Activated T-helper 9 cell treated with anti-CD3 and anti-CD28 coated beads, Interleukin-2, amount 50 U/mL, for 16 hours (primary cell): ENCODE measurements around the gene ARMC9.

Experiments
- DNase-seq: peaks from one replicate; pipeline ENCODE4 v3.0.0-alpha.2; 2020; ENCODE audit warnings: low read depth

Gene ARMC9

GRCh38 chr2:231204146-231204545 lies 5.7 kb downstream of the ARMC9 start:
- DNase-seq = no peak

GRCh38 chr2:231204581-231204980 lies 6.2 kb downstream of the ARMC9 start:
- no peak for DNase-seq

DNA sequence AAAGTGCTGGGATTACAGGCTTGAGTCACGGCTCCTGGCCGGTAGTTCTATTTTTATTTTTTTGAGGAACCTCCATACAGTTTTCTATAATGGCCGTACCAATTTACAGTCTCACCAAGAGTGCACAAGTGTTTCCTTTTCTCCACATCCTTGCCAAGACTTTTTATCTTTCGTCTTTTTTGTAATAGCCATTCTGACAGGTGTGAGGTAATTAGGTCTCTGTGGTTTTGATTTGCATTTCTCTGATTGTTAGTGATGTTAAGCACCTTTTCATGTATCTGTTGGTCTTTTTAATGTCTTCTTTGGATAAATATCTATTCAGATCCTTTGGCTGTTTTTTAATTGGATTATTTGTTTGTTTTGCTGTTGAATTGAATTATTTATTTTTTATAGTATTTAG lies 9.3 kb downstream of the ARMC9 start:
- DNase-seq = no peak

DNA sequence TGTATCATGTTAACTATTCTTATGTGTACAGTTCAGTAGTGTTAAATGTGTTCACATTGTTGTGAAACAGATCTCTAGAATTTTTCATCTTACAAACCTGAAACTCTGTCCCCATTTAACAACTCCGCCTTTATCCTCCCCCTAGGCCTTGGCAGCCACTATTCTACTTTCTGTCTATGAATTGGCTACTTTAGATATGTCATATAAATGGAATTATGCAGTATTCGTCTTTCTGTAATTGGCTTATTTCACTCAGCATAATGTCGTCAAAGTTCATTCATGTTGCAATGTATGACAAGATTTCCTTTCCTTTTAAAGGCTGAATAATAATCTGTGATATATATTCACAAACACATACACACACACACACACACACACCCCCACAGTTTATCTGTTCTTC lies 12.4 kb downstream of the ARMC9 start:
- no peak for DNase-seq

GRCh38 chr2:231211486-231211885 lies 13.1 kb downstream of the ARMC9 start:
- no peak for DNase-seq

DNA sequence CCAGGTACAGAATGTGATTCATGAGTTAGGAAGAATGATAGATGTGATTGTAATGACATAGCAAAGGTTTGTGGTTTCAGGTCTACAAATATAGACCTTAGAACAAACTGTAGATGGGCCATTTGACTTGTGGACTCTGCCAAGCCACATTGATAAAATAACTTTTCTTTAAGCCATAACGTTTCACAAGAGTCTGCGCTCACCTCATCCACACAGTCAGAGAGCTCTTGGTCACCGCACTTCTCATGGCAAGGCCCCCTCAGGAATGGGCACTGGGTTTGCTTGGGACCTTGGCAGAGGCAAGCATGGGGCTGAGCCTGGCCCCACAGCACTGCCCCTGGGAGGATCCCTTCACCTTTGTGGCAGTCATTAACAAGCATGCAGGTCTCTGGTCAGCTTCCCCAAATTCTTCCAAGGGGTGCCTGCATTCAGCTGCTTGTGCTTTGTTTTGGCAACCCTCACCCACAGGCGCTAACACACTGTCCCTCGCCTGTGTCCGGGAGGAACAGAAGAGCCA lies 14.0 kb downstream of the ARMC9 start:
- no peak for DNase-seq

- no peak for DNase-seq
Observed at GRCh38 chr2:231213931-231214642, 15.7 kb downstream of the ARMC9 start.

DNA sequence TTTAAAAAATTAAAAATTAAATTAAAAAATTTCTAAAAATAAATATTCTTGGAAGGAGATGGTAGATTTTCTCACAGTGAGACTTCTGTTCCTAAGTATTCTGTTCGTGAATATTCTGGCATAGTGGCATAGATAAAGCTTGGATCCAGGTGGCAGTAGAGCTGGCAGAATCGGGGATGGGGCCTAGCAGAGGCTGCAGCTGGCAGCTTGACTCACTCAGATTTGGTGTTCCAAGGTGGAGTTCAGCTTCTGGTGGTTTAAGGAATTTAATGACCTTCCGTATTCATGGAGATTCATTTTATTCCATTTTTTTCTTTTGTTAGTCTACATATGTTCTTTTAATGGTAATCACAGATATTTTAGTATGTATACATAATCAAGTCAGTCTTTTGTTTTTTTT lies 19.9 kb downstream of the ARMC9 start:
- DNase-seq = no peak

- no peak for DNase-seq
Observed at GRCh38 chr2:231219289-231219688, 20.9 kb downstream of the ARMC9 start.

DNA sequence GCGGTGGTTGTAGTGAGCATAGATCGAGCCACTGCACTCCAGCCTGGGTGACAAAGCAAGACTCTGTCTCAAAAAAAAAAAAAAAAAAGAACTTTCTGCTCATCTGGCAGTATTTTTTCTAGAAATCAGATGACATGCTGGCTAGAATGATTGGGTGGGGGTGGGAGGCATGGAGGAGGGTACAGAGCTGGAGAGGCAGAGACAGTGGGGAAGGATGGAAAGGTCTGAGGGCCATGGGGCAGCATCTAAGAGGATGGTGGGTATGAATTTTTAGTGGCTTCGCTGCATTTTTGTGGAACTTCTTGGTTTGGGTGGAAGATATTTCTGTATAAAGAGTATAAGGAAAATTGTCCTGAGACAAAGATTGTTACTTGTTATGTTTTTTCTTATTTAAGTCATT lies 23.3 kb downstream of the ARMC9 start:
- DNase-seq = no peak

GRCh38 chr2:231222318-231223000 lies 24.0 kb downstream of the ARMC9 start:
- no peak for DNase-seq

DNA sequence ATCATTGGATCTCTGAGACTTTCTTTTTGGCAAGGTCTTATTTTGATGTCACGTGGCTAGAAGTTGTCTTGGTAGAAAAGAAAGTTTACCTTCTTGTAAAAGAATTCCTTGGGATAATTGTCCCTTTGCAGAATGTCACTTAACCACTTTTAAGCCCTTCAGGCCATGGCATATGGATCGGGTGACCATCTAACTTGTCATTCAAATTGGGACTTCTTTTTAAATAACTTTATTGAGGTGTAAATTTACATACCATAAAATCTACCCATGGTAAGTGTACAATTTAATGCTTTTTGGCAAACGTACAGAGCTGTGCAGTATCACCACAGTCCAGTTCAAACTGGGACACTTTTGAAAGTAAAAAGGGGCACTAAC lies 24.6 kb downstream of the ARMC9 start:
- DNase-seq = no peak

DNA sequence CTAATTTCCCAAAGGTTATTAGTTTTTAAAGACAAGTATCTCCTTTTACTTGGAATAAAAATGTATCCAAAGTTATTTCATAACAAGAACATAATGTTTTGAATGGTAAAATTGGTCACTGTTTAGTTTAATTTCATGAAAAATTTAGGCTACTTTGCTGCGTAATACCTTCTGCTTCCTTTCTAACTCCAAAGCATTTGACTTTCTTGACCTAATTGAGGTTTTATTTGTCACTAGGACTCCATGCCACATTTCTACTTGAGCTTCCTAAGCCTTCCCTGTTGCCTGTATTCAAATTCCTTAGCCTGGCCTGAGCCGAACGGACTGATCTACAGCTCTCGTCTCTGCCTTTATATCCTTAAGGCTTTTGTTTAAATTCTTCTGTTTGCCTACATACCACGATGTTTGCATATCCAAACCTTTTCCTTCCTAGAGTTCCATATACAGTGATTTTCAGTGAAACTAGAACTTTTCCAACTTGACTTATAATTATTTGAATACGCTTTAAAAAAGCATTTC lies 25.1 kb downstream of the ARMC9 start:
- DNase-seq = no peak

DNA sequence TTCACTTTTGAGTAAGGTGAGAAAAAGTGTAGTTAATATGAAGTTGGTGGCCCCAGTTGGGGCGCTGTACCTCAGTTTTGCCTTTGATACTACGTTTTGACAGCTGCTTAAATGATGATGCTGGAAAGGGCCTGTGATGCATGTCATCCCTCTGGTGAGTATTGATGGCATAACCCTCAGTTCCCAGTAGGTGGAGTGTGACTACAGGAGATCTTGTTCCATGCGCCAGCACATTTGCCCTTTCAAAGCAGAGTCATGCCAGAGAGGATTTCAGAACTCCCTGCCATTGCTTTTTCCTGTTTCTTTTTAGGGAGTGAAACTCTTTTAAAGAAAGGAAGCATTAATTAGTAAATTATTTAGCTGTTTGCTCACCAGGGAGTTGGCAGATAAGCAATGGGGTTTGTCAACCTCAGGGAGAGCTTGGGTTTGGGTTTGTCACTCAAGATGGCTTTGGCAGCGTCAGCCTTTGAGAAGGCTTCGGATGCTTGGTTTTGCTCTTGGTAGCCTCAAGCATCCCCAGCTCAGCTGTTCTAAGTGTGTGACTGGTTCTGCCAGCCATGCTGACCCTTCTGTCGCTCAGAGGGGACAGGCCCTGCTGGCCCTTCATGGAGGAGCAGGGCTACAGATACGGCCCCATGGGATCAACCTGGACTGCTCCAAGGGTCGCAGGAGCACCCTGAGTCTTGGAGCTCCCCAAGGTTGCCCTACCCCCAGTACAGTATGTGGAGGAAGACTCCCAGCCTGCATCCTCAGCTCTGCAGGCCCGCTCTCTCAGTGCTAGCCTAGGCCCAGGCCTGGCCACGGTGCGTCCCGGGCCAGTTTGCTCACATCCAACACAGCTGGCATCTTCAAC lies 29.1 kb downstream of the ARMC9 start:
- DNase-seq = no peak

DNA sequence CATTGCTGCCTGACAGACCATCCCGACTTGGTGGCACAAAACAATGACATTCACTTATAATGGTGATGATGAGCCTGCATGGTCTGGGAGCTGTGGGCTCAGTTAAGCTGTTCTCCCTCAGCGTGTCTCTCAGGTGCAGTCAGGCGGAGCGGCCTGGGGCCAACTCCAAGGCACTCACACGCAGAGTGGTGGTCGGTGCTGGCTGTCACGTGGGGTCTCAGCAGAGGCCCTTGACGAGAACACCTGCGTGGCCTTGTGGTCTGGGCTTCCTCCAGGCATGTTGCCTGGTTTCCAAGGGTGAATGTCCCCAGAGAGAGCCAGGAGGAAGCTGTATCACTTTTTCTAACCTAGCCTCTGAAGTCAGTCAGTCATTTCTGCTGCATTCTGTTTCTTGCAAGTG lies 29.8 kb downstream of the ARMC9 start:
- no peak for DNase-seq

DNA sequence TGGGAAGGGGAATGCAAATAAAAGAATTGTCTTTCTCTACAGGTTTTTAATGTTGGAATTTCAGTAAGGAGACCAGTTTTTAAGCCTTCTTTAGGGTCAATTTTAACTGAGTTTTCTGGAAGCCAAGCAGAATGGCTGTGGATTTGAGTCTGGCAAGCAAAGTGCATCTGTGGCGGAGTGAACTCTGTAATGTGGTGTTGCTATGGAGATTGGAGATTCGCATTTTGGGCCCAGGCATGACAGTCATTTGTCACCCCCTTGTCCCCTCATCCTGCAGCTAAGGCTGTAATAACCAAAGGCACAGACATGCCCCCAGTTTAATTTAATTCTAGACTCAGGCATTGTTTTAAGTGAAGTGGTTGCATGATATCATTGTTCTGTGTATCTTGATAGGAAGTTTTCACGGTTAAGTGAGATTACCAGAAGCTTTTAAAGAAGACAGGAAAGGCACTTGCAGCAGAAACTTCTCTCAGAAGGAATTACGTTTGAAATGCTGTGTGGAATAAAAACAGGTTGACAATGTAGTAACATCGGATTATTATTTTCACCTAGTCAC lies 30.6 kb downstream of the ARMC9 start:
- no peak for DNase-seq

DNA sequence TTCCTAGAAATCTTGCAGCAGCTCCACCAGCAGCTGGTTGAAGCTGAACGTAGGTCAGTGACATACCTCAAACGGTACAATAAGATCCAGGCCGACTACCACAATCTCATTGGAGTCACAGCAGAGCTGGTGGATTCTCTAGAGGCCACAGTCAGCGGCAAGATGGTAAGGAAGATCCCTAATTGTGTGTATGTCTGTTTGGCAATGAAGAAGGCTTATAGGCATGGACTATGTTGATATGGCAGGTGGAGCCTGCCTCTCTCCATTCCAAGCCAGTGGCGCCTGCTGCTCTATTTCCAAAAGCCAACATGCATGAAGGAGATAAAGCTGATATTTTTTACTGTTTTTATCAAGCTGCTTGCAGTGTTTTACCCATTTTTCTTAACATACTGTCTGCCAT lies 36.8 kb downstream of the ARMC9 start:
- DNase-seq = no peak

DNA sequence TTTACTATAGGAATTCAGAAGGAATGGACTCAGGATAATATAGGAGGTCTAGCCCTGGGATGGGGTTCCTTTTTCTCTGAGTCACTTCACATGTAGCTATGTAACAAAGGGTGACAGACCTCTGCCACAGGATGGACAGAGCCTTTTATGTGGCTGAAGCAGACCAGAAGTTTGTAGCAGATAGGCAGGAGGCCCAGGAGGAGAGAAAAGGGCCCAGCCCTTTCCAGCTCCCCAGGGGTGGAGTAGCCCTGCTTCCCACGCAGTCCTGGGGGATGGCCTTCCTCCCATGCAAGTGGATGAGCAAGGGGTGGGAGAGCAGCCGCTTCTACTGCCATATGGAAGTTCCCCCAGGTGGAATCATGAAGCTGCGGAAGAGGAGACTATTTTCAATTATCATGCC lies 40.3 kb downstream of the ARMC9 start:
- no peak for DNase-seq

DNA sequence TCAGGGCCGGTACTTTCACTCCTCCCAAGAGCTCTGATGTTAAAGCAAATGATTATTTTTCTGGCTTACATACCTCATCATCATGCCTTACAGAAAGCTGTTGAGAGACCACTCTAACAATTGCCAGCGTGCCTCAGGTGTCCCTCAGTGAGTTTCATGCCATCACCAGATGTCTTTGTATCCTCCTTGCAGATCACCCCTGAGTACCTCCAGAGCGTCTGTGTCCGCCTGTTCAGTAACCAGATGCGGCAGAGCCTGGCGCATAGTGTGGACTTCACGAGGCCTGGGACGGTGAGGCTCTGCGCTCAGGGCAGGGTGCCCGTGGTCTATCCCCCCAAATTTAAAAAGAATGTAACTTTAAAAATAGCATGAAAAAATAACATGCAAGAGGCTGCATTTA lies 41.3 kb downstream of the ARMC9 start:
- no peak for DNase-seq

DNA sequence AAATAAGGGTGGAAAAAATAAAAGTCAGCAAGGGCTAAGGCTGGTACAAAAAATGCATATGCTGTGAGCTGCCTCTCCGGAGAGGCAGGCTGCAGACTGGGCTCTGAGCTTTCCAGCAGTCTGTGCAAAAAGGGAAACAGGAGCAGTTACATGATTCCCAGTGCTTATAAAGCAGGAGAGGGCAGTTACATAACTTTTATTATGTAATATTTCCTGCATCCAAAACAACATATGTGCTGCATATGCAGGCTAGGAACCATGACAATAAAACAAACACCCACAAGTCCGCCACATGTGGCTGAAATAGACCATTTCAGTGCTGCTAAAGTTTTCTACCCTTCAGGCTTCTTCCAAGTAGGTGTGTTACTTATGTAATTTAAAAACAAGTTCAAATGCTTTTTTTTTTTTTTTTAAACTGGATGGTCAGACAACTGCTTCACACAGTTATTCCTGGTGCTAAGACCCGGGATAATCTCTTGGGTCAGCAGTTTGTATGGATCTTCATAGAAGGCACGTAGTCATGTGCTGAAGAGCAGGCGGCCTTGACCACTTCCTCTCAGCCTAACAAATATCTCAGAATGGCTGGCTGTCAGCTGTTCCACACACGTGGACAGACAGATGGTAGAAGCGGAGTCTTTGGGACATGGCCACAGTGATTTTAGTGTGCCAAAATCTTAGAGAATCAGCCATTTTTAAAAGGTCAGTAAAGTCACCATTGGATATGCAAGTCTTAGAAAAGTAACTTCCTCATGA lies 43.5 kb downstream of the ARMC9 start:
- no peak for DNase-seq

GRCh38 chr2:231243866-231244265 lies 45.4 kb downstream of the ARMC9 start:
- DNase-seq = no peak
